NCI-H446 treated with DMSO at 0.1 percent for 48 hours (cell line): ENCODE results near the gene DCUN1D3.
"Not testable (repeated sequence)": the region's sequence is repeated elsewhere in the genome, so short reads cannot be mapped to it uniquely, and the experiment has no call there.

Experiments used
- DNase-seq: peaks from one replicate; lab custom pipeline; 2025; lab: John Stamatoyannopoulos, UW

The DCUN1D3 gene

GRCh38 chr16:20887207-20887606 lies 13.0 kb downstream of the DCUN1D3 start:
- no peak for DNase-seq

- DNase-seq, result no peak
Measured at GRCh38 chr16:20886320-20886719, 13.8 kb downstream of the DCUN1D3 start.

- no peak for DNase-seq
Measured at GRCh38 chr16:20884240-20884556, 16.0 kb downstream of the DCUN1D3 start.

- no peak for DNase-seq
Measured at GRCh38 chr16:20883554-20884239, 16.5 kb downstream of the DCUN1D3 start.

GRCh38 chr16:20881503-20881878 lies 18.7 kb downstream of the DCUN1D3 start:
- DNase-seq, result no peak

GRCh38 chr16:20880867-20881502 lies 19.2 kb downstream of the DCUN1D3 start:
- DNase-seq, result no peak

- DNase-seq, result no peak
Measured at GRCh38 chr16:20879175-20880040, 20.8 kb downstream of the DCUN1D3 start.

GRCh38 chr16:20878682-20879147 lies 21.4 kb downstream of the DCUN1D3 start:
- DNase-seq, result no peak

GRCh38 chr16:20875355-20875650 lies 24.9 kb downstream of the DCUN1D3 start:
- no peak for DNase-seq

GRCh38 chr16:20874088-20874581 lies 26.0 kb downstream of the DCUN1D3 start:
- DNase-seq, result no peak

GRCh38 chr16:20873331-20873730 lies 26.8 kb downstream of the DCUN1D3 start:
- no peak for DNase-seq

- DNase-seq, result no peak
Measured at GRCh38 chr16:20871941-20872815, 28.0 kb downstream of the DCUN1D3 start.

- DNase-seq, result no peak
Measured at GRCh38 chr16:20871258-20871657, 28.9 kb downstream of the DCUN1D3 start.

GRCh38 chr16:20870122-20870820 lies 29.9 kb downstream of the DCUN1D3 start:
- no peak for DNase-seq

- no peak for DNase-seq
Measured at GRCh38 chr16:20868890-20869289, 31.3 kb downstream of the DCUN1D3 start.

GRCh38 chr16:20867585-20867984 lies 32.6 kb downstream of the DCUN1D3 start:
- DNase-seq, result no peak

- no peak for DNase-seq
Measured at GRCh38 chr16:20866801-20867200, 33.4 kb downstream of the DCUN1D3 start.

- DNase-seq, result peak; percentile 46
Measured at GRCh38 chr16:20866145-20866772, 33.9 kb downstream of the DCUN1D3 start.

GRCh38 chr16:20865420-20866131 lies 34.6 kb downstream of the DCUN1D3 start:
- no peak for DNase-seq

- DNase-seq, result not testable (repeated sequence)
Measured at GRCh38 chr16:20864376-20864775, 35.8 kb downstream of the DCUN1D3 start.
